ENCODE measurements around the gene GALNTL6.
"Not testable (repeated sequence)": the region's sequence is repeated elsewhere in the genome, so short reads cannot be mapped to it uniquely, and the experiment has no call there.

The GALNTL6 gene

GRCh38 chr4:172950990-172951389, 1137.8 kb downstream of the GALNTL6 start:
- no peak for TF ChIP-seq CTCF (IDR thresholded peaks at IDR 0.05; ENCODE audit: low read depth, low read length, missing control alignments)
- no peak overlapping the region for H3K4me3 ChIP-seq (replicated peaks; ENCODE audit: low read depth, low read length)
- DNase-seq (ENCODE audit: extremely low read depth, low read depth), result no peak

- no peak for DNase-seq (ENCODE audit: extremely low read depth, low read depth)
- no peak for TF ChIP-seq CTCF (IDR thresholded peaks at IDR 0.05; ENCODE audit: low read depth, low read length, missing control alignments)
- H3K4me3 ChIP-seq (replicated peaks; ENCODE audit: low read depth, low read length), result no peak overlapping the region
These were observed 1138.7 kb downstream of the GALNTL6 start for GRCh38 chr4:172951679-172952451.

GRCh38 chr4:172953896-172954568, 1140.8 kb downstream of the GALNTL6 start:
- no peak for DNase-seq (ENCODE audit: extremely low read depth, low read depth)
- H3K4me3 ChIP-seq (replicated peaks; ENCODE audit: low read depth, low read length), result no peak overlapping the region
- TF ChIP-seq CTCF (IDR thresholded peaks at IDR 0.05; ENCODE audit: low read depth, low read length, missing control alignments), result no peak

- DNase-seq (ENCODE audit: extremely low read depth, low read depth); H3K4me3 ChIP-seq (replicated peaks; ENCODE audit: low read depth, low read length): not testable (repeated sequence)
These were observed 1143.1 kb downstream of the GALNTL6 start for GRCh38 chr4:172956340-172956739.

GRCh38 chr4:172957216-172957615, 1144.0 kb downstream of the GALNTL6 start:
- DNase-seq (ENCODE audit: extremely low read depth, low read depth), result no peak
- no peak overlapping the region for H3K4me3 ChIP-seq (replicated peaks; ENCODE audit: low read depth, low read length)
- TF ChIP-seq CTCF (IDR thresholded peaks at IDR 0.05; ENCODE audit: low read depth, low read length, missing control alignments), result no peak

- H3K4me3 ChIP-seq (replicated peaks; ENCODE audit: low read depth, low read length), result no peak overlapping the region
- TF ChIP-seq CTCF (IDR thresholded peaks at IDR 0.05; ENCODE audit: low read depth, low read length, missing control alignments), result no peak
- peak; percentile 85 for DNase-seq (ENCODE audit: extremely low read depth, low read depth)
These were observed 1149.6 kb downstream of the GALNTL6 start for GRCh38 chr4:172962564-172963353.
